GM18873 (cell line): Measurements from ENCODE around the gene B3GAT3.
"Not testable (repeated sequence)": the region's sequence is repeated elsewhere in the genome, so short reads cannot be mapped to it uniquely, and the experiment has no call there.

Experiments used
- ATAC-seq: cut with Tn5 transposase; IDR thresholded peaks from one replicate; pipeline ENCODE4 v1.9.1; 2021; ENCODE audit warnings: mild to moderate bottlenecking, moderate library complexity, moderate number of reproducible peaks; ENCODE audit not compliant: unreplicated experiment, low FRiP score

B3GAT3 gene

DNA sequence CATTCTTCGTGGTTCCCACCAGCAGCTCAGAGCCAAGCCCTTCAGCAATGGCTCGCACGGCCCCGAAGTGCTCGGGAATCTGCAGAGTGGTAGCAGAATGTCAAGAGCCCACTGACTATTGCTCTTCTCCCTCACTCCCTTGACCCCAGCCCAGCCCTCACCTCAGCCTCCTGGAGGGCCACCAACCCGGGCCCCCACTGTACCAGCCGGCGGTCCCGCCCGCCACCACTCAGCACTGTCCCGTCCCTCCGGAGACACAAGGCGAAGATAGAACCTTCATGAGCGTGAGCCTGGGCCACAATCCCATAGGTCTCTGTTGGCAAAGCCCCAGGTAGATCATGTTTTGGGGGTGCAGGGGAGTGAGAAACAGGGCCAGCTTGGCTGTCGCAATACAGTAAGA, 15.9 kb downstream of the B3GAT3 start:
- ATAC-seq = no peak

DNA sequence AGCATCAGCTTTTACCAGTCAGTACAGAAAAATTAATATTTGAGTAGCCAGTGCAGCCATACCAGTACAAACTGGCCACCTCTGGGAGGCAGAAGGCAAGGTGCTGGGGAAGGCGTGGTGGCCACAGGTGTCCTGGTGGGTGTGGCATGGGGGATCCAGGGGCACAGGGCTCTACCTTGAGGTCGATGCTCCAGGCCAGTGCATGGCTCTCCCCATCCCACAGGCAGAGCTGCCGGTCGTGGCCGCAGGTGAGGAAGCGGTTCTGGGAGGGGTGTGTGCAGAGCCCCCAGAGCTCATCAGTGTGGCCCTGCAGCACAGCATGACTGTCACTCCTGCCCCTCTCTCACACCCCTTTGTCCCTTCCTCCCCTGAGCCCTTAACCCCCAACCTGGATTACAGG, 16.3 kb downstream of the B3GAT3 start:
- no peak for ATAC-seq

DNA sequence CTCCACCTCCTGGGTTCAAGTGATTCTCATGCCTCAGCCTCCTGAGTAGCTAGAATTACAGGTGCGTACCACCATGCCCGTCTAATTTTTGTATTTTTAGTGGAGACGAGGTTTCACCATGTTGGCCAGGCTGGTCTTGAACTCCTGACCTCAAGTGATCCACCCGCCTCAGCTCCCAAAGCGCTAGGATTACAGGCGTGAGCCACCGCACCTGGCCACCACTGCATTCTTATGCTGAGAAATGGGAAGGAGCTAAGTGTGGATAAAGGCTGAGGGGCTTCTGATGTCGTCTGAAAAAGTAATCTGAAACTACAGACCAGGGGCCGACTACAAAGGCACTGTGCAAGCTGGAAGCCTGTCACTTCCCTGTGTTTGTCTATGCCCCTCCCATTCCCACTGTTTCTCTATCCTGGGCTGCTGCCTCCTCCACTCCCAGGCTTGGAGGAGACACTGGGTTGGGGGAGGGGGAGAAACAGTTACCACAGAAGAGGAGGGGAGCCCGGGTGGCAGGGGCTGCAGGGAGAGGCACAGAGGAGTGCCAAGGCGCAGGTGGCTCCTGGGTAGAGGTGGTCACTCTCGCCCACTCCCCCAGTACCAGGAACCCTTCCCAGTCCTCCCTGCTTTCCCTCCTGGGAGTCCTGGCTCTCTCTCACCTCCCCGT, 17.2 kb downstream of the B3GAT3 start:
- ATAC-seq = no peak

DNA sequence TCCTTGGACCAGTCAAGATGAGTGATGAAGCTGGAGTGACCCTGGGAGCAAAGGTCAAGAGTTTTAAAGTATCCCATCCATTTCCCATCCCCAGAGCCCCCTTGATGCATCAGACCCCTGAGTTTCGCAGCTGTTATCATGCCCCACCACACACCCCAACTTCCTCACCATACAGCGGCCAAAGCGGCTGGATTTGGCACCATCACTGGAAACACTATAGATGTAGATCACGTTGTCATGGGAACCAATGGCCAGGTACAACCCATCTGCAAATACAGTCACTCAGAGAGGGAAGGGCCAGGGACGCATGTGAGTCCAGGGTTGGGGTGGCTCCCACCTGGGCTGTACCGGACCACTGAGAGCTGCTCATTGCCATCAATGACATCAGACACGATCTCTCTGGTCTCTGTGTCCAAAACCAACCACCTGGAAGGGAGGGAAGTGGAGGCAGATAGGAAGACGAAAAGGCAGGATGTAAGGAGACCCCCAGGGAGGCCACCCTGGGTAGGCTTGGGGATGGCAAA, 17.9 kb downstream of the B3GAT3 start:
- no peak for ATAC-seq

DNA sequence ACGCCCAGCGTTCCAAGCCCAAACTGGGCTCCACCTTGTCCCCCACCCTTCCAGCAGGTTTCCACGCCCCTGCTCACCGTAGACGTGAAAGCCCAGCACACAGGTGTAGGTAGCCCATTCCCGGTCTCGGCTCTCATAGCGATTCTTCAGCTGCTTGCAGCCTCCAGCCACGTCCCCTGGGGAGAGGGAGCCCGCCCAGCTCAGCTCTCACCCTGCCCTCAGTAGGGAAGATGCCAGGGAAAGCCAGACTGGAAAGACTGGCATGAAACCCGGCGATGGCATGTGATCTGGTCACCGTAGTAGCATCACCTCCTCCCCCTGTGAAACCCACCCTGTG, 18.7 kb downstream of the B3GAT3 start:
- no peak for ATAC-seq

DNA sequence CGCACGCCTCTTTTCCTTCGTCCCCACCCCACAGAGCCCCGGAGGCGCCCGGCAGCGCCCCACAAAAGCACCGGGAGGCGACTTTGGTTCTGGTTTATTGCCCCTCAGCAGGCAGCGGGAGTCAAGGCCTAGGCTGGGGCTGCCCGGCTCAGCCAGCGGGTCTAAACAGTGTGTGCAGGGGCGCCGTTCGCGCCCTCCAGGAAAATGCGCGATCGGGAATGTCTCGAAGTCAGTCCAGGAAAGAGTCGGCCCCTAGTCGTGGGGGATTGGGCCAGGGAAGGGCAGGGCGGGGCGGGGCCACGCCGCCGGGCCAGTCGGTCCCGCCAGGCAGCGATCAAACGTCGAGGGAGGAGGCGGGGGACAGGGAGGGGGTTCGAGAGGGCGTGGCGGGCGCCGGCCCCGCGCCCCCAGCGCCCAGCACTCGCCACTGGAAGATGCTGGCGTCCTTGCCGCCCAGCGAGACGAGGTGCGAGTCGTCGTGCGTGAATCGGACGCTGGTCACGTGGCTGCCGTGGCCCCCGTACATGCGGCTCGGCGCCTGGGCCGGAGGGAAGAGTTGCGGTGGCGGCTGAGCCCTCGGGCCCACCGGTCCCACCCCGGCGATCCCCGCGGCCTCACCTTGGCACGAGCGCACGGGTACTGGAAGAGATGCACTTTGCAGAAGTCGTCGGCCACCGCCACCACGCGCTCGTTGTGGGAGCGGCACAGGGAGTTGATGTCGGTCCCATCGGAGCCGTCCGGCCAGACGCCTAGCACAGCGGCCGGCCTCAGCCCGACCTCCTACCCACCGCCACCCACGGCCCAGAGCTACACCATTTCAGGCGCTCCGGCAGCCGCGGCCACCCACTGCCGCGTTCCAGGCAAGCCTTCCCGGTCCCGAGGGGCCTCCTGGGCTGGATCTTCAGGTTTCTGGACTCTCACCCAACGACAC, 19.4 kb downstream of the B3GAT3 start:
- no peak for ATAC-seq

- peak; percentile 65 for ATAC-seq
Observed at GRCh38 chr11:62601372-62602140, 20.2 kb downstream of the B3GAT3 start, which contains the start of gene MTA2. Gene MTA2 (minus strand): TSS chr11:62601865. CDS start chr11:62601450, 415 bp downstream.

- ATAC-seq = no peak
Observed at GRCh38 chr11:62601122-62601371, 20.7 kb downstream of the B3GAT3 start.

DNA sequence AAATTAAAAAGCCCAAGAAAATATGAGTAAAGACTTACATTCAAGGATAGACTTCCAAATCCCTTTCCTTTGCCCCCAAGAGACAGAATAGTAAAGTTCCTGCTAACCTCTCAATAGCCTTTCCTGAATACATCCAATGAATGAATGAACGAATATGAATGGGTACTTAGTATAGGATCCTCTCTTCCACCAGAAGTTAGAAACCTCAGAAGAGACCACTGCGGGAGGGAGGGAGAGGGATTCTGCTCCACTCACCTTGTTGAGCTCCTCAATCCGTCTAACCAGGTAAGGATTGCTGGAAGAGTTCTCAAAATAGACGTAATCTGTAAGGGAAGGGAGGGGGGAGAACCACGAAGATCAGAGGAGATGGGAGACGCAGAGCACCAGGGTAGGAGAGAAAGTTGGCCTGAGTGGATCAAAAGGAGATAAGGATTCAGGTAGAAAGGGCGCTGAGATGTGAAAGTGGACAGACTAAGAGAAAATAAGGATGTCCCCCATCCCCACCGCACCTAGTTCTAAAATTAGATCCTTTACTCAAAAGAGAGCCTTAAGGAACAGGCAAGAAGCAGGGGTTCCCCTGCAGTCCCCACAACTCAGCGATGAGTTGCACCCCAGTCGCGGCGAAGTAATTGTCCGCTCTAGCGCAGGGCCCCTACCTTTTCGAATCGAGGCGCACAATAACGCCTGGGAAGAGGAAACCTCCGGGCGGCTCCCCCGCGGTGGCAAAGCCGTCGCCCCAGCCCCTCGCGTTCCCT, 21.2 kb downstream of the B3GAT3 start:
- ATAC-seq = no peak

DNA sequence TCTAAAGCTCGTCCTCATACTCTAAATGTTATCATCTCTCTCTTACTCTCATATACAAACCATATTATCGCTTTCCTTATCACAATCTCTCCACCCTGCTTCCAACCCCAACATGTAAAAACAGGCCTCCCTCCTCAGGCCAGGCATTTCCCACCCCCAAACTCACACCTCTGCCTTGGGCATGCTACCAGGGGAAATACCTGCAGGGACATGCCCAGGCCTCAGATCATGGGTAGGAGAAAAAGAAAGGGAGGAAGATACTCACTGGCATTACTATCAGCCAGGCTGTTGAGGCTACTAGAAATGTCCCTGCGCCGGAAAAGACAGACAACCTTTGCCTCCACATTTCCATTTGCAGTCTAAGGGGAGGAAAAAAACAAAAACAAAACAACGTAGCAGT, 21.9 kb downstream of the B3GAT3 start:
- no peak for ATAC-seq

DNA sequence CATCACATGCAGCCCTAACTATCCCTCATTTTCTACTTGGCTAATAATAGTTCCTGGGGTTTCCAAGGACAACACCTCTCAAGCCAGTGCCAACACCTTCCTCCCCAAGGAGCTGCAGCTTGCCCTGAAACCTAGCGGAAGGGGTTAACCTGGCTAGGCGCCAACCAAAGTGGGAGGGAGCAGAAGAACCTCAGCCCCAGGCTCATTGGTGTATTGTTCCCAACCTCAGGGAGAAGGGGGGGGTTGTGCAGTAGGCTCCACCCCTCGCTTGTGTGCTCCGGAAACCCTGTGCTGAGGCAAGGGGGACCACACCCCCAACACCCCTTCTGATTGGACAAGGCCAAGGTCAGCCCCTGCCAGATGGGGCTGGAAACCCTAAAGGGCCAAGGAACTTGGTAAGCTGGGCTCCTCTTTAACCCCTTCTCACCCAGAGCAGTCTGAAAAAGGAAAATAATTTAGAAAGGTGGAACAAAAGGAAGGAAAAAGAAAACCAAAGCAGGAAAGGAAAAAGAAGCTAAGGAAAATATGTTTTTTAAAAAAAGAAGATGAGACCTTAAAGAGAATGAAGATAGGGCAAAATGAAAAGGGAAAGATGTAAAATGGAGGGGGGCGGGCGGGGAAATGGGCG, 22.6 kb downstream of the B3GAT3 start:
- peak; percentile 43 for ATAC-seq

DNA sequence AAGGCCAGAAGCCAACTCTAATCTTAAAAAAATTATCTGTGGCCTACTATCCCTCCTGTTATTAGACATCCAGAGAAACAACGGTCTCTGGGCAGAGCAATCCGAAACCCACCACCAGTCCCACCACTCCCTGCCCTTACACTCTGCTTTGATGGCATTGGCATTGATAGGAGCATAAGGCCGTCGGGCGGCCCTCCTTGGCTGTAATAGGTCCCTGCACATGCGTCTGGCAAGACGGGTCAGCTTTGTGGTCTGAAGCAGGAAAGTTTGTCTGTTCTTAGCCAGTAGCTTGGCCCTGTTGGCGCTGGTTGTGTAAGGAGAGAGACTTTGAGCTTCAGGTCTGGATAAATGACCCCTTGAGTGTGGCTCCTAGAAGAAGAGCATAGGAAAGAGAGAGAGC, 26.7 kb downstream of the B3GAT3 start:
- no peak for ATAC-seq

DNA sequence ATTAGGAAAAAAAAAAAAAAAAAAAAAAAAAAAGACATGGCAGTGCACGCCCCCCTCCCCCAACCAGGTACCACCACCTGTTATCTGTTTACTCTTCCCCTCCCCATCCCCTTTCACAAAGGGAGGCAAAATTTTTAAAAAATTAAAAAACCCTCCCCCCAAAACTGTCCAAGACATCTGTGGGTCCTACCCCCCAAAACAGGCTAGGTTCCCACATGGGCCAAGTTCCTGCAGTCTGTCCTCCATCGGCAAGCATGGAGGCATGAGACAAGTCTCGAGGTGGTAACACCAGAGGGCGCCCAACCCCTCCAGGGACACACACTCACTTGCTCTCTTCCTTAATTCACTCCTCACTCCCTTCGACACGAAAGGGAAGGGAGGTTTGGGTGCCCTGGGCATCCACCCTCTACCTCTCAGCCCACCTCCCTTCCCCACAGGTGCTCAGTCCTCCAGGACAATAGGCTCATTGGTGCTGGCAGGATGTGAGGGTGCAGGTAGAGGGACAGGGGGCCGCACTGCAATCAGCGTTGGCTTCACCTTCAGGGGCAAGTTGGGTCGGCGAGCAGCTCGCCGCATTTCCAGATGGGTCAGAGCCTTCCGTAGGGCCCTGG, 28.2 kb downstream of the B3GAT3 start:
- ATAC-seq = no peak

GRCh38 chr11:62592989-62593421, 28.8 kb downstream of the B3GAT3 start:
- ATAC-seq = no peak

- peak; percentile 4 for ATAC-seq
Observed at GRCh38 chr11:62592146-62592815, 29.5 kb downstream of the B3GAT3 start.

GRCh38 chr11:62591448-62592145, 30.2 kb downstream of the B3GAT3 start, which contains the start of gene TUT1:
Gene TUT1 (minus strand): TSS chr11:62591523. CDS start chr11:62591485, 38 bp downstream.
- ATAC-seq = peak; percentile 78

DNA sequence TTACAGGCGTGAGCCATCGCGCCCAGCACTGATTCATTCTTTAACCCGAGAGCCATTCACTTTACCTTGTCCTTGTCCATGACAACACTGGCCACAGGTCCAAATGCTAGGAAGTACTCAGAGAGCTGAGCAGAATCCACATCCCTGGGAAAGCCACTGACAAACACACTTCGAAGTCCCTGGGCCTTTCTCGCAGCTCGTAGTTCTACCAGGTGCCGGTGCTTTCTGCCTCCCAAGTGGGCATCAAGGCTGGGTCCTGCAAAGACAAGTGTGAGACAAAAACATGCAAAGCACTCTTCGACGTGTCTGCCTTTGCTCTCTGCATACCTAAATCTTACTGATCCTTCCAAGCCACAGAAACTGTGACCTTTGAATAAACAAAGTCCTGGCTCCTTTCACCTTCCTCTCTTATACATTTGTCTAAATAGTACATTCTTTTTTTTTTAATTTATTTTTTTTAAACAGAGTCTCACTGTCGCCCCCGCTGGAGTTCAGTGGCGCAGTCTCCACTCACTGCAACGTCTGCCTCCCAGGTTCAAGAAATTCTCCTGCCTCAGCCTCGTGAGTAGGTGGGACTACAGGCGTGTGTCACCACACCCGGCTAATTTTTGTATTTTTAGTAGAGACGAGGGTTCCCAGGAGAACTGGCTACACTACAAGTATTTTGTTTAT, 32.7 kb downstream of the B3GAT3 start:
- no peak for ATAC-seq

GRCh38 chr11:62585356-62585755, 36.4 kb downstream of the B3GAT3 start:
- not testable (repeated sequence) for ATAC-seq
